Activated CD4-positive, CD25-positive, alpha-beta regulatory T cell (primary cell): ENCODE measurements around the gene MIER2.

ENCODE experiments used
- DNase-seq, 4 experiments: peaks; one replicate each; lab custom pipeline; 2025; lab: John Stamatoyannopoulos, UW

Gene MIER2

DNA sequence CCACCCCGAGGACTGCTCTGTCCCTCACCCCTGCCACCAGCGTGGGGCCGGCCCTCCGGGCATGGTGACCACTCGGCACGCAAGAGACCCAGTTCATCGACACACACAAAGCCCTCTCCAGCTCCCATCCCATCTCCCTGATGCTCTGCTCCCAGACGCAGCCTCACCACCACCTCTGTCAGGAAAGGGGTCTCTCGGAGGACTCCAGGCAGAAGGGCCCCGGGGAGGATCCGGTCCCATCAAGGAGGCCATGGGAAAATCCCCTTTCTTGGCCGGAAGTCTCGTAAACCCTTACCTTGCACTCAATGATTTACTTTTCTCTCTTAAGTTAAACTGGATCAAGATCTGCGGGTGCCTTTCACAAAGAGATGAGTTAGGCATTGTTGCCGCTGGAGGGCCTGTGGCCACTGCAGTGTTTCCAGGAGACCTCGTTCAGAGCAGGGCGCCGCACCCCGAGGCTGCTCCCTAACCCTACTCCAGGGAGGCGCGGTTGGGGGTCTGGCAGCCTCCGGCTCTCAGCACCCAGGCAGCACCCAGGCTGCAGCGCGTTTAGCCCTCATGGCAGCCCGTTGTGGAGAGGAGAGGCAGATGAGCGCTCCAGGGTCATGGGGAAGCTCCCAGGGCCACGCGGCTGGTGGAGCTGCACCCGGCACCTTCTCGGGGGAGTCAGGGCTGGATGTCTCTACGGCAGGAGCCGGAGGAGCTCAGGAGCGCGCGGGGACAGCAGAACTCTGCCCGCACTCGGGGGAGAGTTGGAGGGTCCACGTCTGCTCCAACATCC is 33.4 kb upstream of the MIER2 start:
- no peak for DNase-seq

DNA sequence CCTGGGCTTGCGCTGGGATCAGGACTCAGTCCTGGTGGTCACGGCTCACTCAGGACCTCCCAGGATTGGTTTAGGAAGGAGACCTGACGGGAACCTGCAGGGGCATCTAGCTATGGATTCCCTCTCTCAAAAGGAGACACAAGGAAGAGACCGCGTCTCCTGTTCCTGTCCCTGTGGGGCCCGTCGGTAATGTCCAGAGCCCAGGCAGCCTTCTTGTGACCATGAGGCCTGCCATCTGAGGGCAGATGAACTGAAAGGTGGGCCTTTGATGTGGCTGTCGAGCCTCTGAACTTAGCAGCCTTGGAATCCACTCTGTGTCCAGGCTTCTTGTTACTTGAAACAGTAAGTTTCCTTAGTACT is 31.5 kb upstream of the MIER2 start:
- no peak for DNase-seq

- no peak for DNase-seq
These were observed 31.0 kb upstream of the MIER2 start for GRCh38 chr19:375395-376110.

GRCh38 chr19:374886-375235 is 30.3 kb upstream of the MIER2 start:
- DNase-seq: no peak

- DNase-seq: no peak
These were observed 29.7 kb upstream of the MIER2 start for GRCh38 chr19:374183-374885.

DNA sequence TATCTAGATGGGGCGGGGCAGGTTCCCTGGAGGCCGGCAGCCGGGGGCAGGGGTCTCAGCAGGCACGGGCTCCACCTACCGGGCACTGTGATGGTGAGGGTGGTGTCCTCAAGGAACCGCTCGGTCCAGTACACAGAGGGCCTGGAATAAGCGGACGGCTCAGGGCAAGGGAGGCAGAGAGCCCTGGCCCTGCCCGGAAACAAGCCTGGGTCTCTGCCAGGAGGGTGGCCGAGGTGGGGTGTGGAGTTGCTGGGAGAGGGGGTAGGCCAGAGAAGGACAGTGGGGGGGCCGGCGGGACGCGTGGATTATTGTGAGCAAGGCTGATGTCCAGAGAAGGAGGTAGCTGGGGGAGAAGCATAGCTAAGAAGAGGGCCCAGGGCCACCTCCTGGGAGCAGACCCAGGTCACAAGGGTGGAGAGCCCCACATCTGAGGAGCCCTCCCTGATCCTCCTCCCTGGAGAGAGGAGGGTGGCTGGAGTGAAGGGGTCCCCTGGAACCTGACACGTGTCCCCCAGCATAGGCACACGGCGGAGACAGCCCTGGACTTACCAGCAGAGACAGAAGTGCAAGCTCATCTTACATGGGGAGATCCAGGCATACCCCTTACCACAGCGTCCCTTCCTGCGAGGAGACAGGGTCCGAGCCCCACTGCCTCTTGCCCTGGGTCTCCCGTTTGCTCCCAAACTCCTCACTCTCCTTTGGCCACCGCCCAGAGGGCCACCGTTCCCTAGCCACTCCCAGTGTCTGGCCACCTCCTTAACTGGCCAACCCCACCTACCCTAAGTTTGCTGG is 29.0 kb upstream of the MIER2 start:
- DNase-seq: no peak

DNA sequence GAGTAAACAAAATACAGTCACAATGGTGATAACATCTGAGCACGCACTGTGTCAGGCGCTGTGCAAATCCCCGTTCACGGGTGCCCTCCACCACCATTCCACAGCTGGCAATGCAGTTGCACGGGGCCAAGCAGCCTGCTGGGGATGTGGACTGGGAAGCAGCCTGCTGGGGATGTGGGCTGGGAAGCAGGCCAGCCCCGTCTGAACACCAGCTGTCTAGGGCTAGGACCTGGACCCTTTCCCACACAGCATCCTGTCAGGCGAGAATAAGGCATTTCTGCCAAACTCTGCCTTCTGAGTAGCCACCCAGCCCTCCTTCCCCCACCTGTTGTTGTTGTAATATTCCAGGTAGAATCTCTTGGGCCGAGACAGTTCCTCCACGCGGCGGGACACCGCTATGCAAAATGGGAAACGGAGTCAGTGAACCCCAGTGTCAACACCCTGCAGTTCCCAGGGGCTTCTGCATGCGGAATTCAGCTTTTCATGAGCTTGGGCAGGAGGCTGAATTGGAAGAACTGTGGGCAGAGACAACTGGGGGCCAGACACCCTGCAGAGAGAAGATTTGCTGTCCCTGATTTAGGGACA is 27.8 kb upstream of the MIER2 start:
- DNase-seq: no peak

DNA sequence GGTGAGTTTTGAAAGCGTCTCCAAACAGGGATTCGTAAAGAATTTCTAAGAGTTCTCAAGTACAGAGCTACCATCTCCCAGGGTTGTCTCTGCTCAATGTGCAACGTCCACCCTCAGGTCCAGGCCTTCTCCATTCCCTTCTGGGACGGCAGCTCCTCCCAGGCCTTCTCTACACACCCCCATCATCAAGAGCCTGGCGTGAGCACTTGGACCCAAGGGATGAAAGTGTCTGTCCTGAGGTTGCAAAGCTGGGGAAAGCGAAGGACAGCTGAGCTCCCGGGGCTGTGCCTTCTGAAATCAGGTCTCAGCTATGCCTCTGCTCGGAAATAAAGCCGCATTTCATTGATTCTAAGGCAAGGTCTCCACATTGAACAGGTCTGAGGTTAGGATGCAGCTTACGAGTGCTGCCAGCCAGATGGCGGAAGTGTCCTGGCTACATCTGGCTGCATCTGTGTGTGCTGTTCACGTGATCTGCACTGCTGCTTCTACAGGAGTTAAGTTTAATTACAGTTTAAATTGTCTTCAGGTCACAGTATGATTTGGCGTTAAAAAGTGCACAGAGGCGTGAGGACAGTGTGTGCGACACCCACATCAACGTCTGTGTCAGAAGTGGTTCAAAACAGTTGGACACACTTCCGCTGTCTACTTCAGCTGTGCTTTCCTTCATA is 27.0 kb upstream of the MIER2 start:
- DNase-seq: no peak

GRCh38 chr19:370641-371330 is 26.2 kb upstream of the MIER2 start:
- no peak for DNase-seq

- DNase-seq: no peak
These were observed 25.3 kb upstream of the MIER2 start for GRCh38 chr19:369876-370275.

- no peak for DNase-seq
These were observed 24.7 kb upstream of the MIER2 start for GRCh38 chr19:369256-369655.

DNA sequence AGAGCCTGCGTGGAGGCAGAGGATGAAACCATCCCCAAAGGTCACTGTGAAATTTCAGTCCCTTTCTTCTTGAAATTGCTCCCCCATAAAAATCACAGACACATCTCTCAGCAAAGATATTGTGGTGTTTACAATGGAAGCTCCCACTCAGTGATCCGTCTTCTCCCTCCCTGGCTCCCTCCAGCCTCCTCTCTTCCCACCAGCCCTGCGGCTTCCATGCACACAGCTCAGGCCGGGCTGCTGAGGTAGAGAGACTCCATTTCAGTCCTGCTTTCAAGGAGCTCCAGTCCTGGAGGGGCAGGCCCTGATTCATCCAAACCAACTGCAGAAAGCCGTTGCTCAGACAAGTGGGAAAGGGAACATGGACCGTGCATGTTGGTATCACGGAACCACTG is 24.0 kb upstream of the MIER2 start:
- no peak for DNase-seq

DNA sequence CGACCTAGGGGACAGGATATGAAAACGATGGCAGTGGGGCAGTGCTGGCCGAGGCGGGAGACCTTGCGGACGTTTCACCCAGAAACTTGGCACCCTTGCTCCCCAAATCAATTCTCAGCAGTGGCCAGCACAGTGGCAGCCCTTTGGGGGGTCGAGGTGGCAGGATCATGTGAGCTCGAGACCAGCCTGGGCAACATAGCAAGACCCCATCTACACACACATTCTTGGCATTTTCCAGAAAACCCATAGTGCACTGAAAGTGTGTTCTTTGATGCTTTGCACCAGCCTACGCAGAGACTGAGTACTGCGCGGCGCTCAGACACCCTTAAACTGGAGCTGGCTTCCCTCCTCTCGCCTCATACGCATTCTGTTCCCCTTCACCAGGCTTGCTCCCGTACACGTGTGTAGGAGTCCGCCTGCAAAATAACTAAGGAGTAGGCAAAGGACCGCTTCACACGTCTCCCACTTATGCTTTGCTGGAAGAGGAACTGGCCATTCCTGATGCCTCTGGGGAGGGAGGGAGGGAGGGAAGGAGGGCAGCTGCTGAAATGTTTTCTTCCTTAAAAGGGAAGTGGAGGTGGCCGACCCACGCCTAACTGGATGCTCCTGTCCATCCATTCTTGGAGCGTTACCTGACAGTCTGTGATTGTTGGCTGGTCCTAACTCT is 23.5 kb upstream of the MIER2 start:
- DNase-seq: no peak

DNA sequence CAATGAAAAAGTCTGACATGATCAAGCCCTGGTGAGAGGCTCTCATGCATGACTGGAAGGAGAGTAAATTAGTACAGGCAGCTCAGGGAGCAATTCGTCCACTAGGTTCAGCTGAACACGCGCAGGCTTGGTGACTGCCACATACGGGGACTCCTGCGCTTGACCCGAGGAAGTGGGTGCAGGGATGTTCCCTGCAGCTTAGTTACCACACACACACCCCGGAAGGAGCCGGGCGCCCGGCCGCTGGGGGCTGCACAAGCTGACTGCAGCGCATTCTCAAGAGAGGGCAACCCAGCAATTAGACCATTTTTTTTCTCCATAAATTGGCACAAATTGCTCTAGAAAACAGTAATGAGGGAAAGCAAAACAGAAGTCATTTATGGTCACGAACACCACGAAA is 23.0 kb upstream of the MIER2 start:
- no peak for DNase-seq

- DNase-seq: no peak
These were observed 22.4 kb upstream of the MIER2 start for GRCh38 chr19:366951-367350.

GRCh38 chr19:366205-366783 is 21.7 kb upstream of the MIER2 start:
- DNase-seq: no peak

- DNase-seq: no peak
These were observed 20.1 kb upstream of the MIER2 start for GRCh38 chr19:364496-365287.

DNA sequence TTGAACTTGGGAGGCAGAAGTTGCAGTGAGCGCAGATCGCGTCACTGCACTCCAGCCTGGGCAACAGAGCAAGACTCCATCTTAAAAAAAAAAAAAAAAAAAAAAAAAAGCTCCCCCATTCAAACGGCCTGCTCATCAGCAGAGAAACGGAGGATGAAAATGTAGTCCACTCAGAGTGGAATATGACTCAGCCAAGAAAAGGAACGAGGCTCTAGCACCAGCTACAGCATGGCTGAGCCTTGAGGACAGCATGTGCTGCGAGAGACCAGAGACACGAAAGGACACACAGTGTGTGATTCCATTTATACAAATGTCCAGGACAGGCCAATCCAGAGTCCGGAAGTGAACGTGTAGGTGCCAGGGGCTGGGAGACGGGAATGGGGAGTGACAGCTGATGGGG is 18.1 kb upstream of the MIER2 start:
- DNase-seq: no peak

- no peak for DNase-seq
These were observed 17.6 kb upstream of the MIER2 start for GRCh38 chr19:362154-362553.
